GM21825 (cell line): ENCODE data around the gene ZSCAN5B.

Experiments used
- ATAC-seq: cut with Tn5 transposase; IDR thresholded peaks from one replicate; pipeline ENCODE4 v1.9.1; 2021; ENCODE audit warnings: mild to moderate bottlenecking, moderate library complexity; ENCODE audit not compliant: unreplicated experiment

The ZSCAN5B gene

GRCh38 chr19:56146904-56147303 is 50.7 kb downstream of the ZSCAN5B start:
- no peak for ATAC-seq

GRCh38 chr19:56145698-56146097 is 51.9 kb downstream of the ZSCAN5B start:
- no peak for ATAC-seq

- ATAC-seq, result no peak
Observed at GRCh38 chr19:56144831-56145230, 52.8 kb downstream of the ZSCAN5B start.

GRCh38 chr19:56144376-56144775 is 53.2 kb downstream of the ZSCAN5B start:
- ATAC-seq, result no peak

DNA sequence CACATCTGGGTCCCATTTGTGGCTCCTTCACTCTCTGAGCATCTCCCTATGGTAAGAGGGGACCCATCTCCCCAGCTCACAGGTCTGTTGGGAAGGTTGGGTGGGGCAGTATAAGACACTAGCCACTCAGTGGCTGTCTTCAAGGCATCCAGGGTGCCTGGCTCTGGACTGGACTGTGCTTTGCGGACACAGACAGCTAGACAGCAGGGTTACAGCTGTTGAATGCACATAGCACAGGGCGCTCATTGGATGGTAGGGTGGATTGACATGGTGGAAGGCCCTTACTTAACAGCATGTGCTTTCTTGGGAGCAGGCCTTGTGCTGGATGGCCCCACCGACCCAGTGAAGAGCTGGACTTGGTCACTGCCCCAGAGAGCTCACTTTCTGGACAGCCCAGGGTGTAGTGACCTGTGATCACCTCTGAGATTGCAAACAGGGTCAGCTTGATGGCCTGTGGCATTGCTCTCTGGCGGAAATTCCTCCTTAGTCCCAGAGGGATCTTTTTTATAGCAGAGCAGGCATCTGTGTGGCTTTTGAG is 54.6 kb downstream of the ZSCAN5B start:
- no peak for ATAC-seq

DNA sequence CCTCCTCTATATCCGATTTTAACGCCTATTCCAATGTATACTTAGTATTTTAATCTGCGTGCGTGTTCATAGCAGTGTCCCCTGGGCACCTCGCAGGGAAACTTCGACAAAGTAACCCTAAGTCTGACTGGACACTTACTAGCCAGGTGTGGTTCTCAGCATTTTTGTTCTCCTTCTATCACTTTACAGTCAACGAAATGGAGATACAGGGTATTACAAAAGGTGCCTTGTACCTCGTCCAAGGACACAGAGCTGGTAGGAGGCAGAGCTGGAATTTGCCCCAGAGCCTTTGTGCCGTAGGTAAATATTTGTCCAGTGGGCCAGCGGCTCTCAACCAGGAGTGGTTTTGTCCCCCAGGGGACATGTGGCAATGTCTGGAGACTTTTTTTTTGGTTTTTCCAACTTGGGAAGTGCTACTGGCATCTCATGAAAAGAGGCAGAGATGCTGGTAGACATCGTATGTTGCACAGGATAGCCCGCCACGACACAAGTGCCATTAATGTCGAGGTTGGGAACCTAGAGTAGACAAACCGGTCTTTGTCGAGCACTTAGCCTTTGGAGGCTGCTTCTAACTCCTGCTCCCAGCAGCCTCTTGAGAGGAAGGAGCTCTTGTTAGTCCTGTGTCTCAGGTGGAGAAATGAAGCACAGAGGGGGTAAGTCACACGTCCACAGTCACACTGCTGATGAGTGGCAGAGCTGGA is 55.3 kb downstream of the ZSCAN5B start:
- ATAC-seq, result no peak

GRCh38 chr19:56141417-56141993 is 56.1 kb downstream of the ZSCAN5B start:
- no peak for ATAC-seq

DNA sequence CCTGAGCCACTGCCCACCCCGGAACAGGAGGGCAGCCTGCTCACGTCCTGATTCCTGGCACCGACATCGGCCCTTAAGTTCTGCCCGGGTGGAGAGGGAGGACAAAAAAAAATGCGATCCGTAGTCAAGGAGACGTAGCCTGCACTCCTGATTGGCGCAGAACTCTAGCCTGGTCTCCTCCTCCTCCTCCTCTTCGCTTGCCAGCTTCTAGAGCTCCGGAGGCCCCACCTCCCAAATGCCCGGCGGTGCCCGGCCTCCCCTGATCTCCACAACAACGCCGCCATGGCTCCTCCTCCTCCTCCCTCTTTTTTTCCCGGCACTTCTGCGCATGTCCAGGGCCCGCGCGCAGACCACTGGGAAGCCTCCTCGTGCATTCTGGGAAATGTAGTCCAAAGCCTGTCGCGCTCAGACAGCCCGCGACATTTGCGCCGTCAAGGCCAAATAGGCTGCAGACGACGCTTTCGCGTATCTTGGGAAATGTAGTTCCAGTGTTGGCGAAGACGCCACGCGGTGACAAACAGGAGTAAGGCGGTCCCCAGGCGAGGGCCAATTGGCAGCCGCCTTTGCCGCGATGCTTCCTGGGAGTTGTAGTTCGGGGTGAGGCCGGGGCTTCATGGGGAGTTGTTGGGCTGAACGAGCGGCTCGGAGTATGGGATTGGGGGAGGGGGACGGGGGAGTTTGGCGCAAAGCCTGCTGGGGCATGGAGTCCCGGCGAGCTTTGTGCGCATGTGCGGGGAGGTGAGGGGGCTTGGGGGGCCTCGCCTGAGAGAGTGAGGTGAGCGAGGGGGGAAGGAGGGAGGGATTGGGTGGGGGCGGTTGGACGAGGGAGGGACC is 56.8 kb downstream of the ZSCAN5B start, which contains the start of gene ZNF444:
ZNF444 (plus strand) TSS at position 705 of the 834 bp plus-strand sequence. CDS start 5,625 bp downstream, outside the sequence.
- ATAC-seq, result peak; percentile 85

DNA sequence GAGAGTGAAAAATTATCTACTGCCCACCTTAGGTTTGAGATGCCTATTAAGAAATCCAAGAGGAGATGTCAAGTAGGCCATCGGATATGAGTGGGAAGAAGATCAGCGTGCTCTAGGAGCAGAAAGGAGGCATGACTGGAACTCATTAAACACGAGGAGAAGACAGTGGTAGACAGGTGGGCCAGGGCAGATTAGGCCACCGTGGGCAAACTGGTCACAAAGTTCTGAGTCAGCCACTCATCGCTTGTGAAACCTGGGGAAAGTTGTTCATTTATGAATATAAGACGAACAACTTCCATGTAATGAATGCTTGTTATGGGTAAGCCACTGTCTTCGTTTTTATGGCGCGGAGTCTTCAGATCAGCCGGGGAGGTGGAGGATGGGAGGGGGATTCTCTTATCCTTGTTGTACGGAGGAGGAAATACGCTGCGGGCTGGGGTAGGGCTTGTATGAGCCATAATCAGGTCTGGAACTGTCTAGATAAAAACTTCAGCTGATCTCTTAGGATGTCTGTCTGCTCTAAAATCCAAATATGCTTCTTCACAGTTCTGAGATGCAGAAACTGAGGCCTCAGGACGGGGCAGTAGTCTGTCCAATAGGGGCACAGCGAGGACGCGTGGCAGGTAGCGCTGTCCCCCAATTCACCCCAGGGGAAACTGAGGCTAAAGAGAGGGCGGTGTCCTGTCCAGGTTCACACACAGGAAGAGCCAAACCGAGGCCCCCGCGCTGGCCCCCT is 57.6 kb downstream of the ZSCAN5B start:
- no peak for ATAC-seq
